Left kidney (tissue), 2 donors: ENCODE measurements around the gene CFAP46. TPM values are rescaled to one million over a fixed set of nuclear protein-coding genes. Genes with fewer than 3 reads are reported as not detected.
"Not testable (repeated sequence)": the region's sequence is repeated elsewhere in the genome, so short reads cannot be mapped to it uniquely, and the experiment has no call there.

Experiments used
- DNase-seq: peaks from one replicate; pipeline ENCODE4 v3.0.0-alpha.2; 2013
- polyA plus RNA-seq: library from polyadenylated mRNA; unstranded; fragments of 120-200 nt; gene quantifications from one replicate; pipeline ENCODE4 v1.2.1, GENCODE V29; 2013; ENCODE audit not compliant: insufficient read length

Gene CFAP46
- polyA plus RNA-seq, 1 donor = 7.4 TPM

- DNase-seq = no peak
These were observed 2.9 kb upstream of the CFAP46 start for GRCh38 chr10:132945125-132945893.

- DNase-seq = no peak
These were observed 2.1 kb upstream of the CFAP46 start for GRCh38 chr10:132944510-132944909.

- DNase-seq = no peak
These were observed 1.5 kb upstream of the CFAP46 start for GRCh38 chr10:132943791-132944404.

- no peak for DNase-seq
These were observed 854 bp upstream of the CFAP46 start for GRCh38 chr10:132943058-132943790.

- no peak for DNase-seq
These were observed 724 bp downstream of the CFAP46 start for GRCh38 chr10:132941640-132942051.

DNA sequence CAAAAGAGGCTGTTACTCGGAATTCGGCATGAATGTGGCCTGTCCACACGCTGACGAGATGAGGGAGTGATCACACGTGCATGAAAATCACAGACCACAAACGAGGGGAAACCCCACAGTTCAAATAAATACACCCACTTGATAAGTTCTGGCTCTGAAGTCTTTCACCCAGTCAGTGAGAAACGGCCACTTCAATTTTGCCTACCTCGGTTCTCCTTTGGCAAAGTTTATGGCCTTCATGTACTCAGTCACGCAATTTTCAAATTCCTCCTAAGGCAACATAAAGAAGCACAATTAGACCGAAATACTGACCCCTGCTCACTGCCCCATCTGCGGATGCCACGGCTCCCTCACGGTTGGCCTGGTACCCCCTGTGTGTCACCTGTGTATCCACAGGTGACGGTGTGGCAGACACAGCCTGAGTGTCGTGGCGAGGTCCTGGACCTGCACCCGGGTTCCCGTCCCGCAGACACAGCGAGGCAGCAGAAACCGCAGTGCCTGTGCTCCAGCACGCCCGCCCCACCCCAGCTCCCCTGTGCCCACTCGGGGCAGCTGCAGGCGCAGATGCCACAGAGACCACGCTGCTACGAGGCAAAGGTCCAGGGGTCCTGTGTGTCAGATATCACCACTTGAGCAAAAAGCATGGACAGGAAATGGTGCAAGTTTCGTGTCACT lies 1.4 kb downstream of the CFAP46 start:
- DNase-seq = no peak

DNA sequence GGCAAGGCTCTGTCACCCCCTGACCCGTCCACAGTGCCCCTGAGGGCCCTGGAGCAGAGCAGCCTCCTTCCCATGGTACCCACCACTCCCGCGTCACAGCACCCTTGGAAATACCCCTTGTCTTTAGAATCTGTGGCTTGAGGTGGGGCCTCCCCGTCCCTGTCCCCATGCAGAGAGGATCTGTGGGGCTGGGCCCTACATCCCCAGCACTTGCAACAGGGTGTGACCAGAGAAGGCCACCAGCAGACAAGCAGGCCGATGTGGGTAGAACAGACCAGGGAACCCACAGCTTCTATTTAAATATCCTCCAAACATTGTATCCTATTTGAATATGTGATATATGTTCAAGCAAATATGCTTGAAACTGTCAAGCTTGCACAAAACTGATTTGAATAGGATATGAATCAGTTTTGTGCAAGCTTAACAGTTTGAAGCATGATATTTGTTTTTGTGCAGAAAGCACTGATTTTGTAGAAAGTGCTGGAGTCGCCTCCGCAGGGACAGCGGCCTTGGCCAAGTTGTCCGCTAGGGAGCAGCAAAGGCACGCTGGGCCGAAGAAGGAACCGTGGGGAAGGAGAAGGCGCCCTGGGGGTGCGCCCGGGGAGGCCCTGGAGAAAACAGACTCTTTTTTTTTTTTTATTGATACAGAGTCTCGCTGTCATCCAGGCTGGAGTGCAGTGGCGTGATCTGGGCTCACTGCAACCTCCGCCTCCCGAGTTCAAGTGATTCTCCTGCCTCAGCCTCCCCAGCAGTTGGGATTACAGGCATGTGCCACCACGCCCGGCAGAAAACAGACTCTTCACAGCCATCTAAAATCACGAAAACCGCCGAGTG lies 2.2 kb downstream of the CFAP46 start:
- no peak for DNase-seq

DNA sequence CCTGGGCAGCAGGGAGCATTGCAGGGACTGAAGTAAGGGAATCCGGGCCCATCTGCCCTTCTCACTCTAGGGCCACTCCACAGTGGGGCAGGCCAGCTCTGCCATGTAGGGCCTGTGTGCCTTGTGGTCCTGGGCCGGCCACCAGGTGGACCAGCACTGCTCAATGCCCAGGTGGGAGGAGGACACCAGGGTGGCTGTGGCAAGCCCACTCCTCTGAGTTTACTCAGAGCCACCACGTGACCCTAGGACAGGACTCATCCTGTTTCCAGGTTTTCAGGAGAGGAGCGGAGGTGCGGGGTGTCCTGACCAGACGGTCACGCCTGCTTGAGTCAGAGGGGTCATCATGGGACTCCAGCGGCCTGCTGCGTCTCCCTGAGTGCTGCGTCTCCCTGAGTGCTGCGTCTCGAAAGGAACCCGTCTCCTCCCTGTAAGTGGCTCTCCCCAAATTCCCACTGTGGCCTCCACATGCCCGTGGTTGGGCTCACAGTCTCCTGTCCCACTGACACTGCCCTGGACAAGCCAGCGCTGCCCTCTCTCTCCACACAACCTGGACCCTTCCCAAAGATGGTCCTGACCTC lies 2.9 kb downstream of the CFAP46 start:
- no peak for DNase-seq

DNA sequence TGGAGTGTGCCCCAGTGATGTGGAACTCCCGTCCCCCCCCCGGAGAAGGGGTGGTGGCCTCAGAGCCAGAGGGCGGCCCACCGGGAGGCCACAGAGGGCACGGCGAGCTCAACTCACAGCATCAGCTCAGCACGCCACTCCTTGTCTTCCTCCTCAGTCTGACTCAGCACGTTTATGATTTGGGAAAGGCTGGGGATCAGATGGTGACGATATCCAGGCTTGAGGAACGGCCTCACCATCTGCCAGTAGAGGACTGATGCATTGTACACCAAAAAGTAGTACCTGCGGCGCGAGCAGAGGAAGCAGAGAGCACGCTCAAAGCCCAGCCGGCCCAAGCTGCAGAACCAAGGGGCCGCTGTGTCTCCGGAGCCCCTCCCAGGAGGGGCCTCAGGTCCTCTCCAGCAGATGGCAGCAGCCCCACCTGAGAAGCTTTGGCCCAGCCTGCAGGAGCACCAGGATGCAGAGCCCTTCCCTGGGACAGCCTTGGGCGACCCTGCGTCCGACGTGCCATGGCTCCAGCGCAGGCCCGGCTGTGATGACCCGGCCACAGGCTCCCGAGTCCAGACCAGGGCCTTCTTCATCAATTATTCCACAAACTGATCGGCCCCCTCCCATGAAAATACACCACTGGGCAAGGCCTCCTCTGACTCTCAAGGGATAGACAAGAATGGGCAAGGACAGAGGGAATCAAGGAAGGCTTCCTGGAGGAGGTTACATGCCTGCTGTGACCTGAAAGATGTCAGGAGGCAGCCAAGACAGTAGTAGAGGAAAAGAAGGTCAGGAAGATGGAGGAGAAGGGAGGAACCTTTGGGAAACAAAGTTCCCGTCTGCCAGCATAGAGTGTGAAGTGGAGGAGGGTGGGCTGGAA lies 3.7 kb downstream of the CFAP46 start:
- no peak for DNase-seq

- DNase-seq = no peak
These were observed 4.5 kb downstream of the CFAP46 start for GRCh38 chr10:132937861-132938260.

GRCh38 chr10:132934953-132935352 lies 7.4 kb downstream of the CFAP46 start:
- no peak for DNase-seq

DNA sequence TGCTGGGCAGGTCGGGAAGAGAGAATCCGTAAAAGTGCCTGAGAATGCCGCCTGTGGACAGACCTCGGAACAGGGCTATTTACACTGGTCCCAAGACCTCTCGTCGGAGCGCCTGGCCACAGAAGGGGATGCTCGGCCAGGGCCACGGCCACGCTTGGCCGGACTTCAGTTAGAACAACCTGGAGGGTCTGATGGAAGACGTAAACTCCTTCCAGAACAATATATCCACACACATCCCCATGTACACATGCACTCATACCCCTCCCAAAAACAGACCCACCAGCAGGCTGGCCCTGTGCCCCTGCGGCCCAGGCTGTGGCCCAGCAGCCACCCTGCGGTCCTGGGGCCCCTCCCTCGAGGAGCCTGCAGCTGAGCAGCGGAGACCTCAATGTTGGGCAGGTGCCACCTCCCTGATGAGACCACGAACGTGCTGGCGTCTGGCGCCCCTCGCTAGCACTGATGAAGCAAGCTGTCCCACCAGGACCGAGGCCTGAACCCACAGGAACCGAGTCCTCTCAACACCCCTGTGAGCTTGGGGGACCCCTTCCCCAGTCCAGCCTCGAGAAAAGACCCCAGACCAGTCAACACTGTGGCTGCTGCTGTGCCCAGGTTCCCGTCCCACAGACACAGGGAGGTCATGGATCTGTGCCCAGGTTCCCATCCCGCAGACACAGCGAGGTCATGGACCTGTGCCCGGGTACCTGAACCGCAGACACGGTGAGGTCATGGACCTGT lies 8.9 kb downstream of the CFAP46 start:
- no peak for DNase-seq

GRCh38 chr10:132932461-132933307 lies 9.7 kb downstream of the CFAP46 start:
- no peak for DNase-seq

- not testable (repeated sequence) for DNase-seq
These were observed 10.8 kb downstream of the CFAP46 start for GRCh38 chr10:132931258-132932250.

GRCh38 chr10:132930701-132931100 lies 11.7 kb downstream of the CFAP46 start:
- not testable (repeated sequence) for DNase-seq

GRCh38 chr10:132929953-132930548 lies 12.3 kb downstream of the CFAP46 start:
- no peak for DNase-seq

DNA sequence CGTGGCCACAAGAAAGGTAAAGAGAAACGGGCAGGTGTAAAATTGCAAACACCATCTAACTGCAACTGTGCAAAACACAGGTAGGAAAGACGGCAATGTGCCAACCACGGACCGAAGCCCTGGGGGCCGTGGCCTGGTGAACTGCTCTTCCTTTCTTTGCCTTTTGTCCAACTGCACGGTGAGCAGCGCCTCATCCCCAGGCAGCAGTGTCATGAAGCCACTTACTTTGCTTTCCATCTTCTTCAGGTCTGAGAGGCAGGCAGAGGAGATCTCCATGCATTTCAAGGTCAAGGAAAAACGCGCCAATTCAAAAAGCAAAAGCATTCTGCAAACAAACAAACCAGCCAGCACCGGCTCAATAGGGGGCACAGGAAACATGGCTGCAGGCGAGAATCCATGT lies 12.9 kb downstream of the CFAP46 start:
- no peak for DNase-seq
